OCI-LY3 (cell line): Measurements from ENCODE around the gene SIMC1.
"Not testable (repeated sequence)": the region's sequence is repeated elsewhere in the genome, so short reads cannot be mapped to it uniquely, and the experiment has no call there.

ENCODE experiments used
- EZH2phosphoT487 ChIP-seq: fragments of 200-600 bp; shearing (Covaris generic); IDR thresholded peaks from 2 replicates; pipeline ENCODE4 v1.6.1; 2018; ENCODE audit warnings: antibody characterized with exemption, mixed run types, low read depth
- TF ChIP-seq, protein P1 (sequence below): fragments of 200-600, 300-600 bp; sonication (generic); IDR thresholded peaks from 2 replicates; pipeline ENCODE4 v1.5.1; 2014; ENCODE audit warnings: antibody characterized with exemption, low read length, low read depth

DNA sequence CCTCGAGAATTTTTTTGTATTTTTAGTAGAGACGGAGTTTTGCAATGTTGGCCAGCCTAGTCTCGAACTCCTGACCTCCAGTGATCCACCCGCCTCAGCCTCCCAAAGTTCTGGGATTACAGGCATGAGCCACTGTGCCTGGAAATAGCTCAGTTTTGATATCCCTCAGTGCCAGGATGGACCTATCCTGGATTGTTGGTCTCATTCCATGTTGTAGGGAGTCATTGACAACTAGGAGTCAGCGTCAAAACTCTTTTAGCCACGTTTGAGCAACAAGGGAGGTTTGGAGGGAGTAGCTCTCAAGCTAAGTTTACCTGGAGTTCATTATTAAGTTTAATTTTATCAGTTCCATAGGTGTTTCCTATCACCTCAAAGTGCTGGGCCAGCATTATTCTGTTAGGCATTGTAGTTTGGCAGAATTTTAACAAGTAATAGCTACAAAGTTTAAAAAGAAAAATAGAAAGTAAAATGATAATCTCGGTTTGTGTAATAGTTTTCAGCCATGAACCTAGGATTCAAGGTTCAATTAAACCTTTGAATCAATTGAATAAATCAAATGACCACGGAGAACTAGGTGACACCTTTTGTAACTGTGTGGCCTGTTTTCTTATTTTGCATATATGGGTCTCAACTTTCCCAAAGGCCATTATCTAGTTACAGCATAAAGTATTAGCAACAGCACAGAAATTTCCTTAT is 15.3 kb downstream of the SIMC1 start:
- TF ChIP-seq, protein P1, sequence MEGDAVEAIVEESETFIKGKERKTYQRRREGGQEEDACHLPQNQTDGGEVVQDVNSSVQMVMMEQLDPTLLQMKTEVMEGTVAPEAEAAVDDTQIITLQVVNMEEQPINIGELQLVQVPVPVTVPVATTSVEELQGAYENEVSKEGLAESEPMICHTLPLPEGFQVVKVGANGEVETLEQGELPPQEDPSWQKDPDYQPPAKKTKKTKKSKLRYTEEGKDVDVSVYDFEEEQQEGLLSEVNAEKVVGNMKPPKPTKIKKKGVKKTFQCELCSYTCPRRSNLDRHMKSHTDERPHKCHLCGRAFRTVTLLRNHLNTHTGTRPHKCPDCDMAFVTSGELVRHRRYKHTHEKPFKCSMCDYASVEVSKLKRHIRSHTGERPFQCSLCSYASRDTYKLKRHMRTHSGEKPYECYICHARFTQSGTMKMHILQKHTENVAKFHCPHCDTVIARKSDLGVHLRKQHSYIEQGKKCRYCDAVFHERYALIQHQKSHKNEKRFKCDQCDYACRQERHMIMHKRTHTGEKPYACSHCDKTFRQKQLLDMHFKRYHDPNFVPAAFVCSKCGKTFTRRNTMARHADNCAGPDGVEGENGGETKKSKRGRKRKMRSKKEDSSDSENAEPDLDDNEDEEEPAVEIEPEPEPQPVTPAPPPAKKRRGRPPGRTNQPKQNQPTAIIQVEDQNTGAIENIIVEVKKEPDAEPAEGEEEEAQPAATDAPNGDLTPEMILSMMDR, result not testable (repeated sequence)
- TF ChIP-seq EZH2phosphoT487, result not testable (repeated sequence)
